SU-DHL-6 (cell line): ENCODE data around the gene SAP30L.

ENCODE experiments used
- H2AFZ ChIP-seq: fragments of 200-600 bp; sonication (generic); 2 replicates; pipeline ENCODE4 v1.6.1; 2014; ENCODE audit warnings: low read depth, mild to moderate bottlenecking, moderate library complexity, mixed read lengths, antibody characterized with exemption, low read length; ENCODE audit not compliant: severe bottlenecking
- H3F3A ChIP-seq: fragments of 200-600 bp; shearing (Covaris generic); 2 replicates; pipeline ENCODE4 v1.6.0; 2016; ENCODE audit warnings: antibody characterized with exemption, mild to moderate bottlenecking; ENCODE audit not compliant: insufficient read depth
- H3K27ac ChIP-seq: fragments of 200-600 bp; sonication (generic); 2 replicates; pipeline ENCODE4 v1.5.1; 2016; ENCODE audit warnings: low read depth, mild to moderate bottlenecking, low read length, moderate library complexity, mixed read lengths
- H3K27me3 ChIP-seq: fragments of 200-600 bp; sonication (generic), shearing (Covaris generic); 2 replicates; pipeline ENCODE4 v1.6.0; 2014; ENCODE audit warnings: mild to moderate bottlenecking, low read length
- H3K36me3 ChIP-seq: fragments of 200-600 bp; sonication (generic); 2 replicates; pipeline ENCODE4 v1.6.1; 2014; ENCODE audit warnings: mild to moderate bottlenecking, low read length, mixed read lengths
- H3K4me2 ChIP-seq: fragments of 300-600, 200-600 bp; shearing (Covaris generic), sonication (generic); 2 replicates; pipeline ENCODE4 v1.6.0; 2014; ENCODE audit warnings: low read length, low read depth, mild to moderate bottlenecking; ENCODE audit not compliant: poor library complexity, severe bottlenecking
- H3K4me3 ChIP-seq: fragments of 200-600 bp; sonication (generic); 2 replicates; pipeline ENCODE4 v1.5.1; 2014; ENCODE audit warnings: antibody characterized with exemption, low read length, mild to moderate bottlenecking, mixed read lengths; ENCODE audit not compliant: insufficient read depth, poor library complexity, severe bottlenecking
- H3K79me2 ChIP-seq: fragments of 200-600 bp; sonication (generic); 2 replicates; pipeline ENCODE4 v1.6.1; 2014; ENCODE audit warnings: mild to moderate bottlenecking, low read length, moderate library complexity; ENCODE audit not compliant: insufficient read depth
- H3K9ac ChIP-seq: fragments of 200-600 bp; sonication (generic); 2 replicates; pipeline ENCODE4 v1.7.0; 2014; ENCODE audit warnings: mild to moderate bottlenecking, low read length
- H3K9me2 ChIP-seq: fragments of 200-600 bp; sonication (generic); replicated peaks from 2 replicates; pipeline ENCODE4 v1.6.1; 2014; ENCODE audit warnings: low read length; ENCODE audit not compliant: insufficient read depth
- H3K9me3 ChIP-seq: fragments of 200-600 bp; sonication (generic); 2 replicates; pipeline ENCODE4 v1.6.1; 2014; ENCODE audit warnings: low read length, mixed read lengths; ENCODE audit not compliant: insufficient read depth
- H4K20me1 ChIP-seq: fragments of 200-600 bp; sonication (generic); 2 replicates; pipeline ENCODE4 v1.6.1; 2014; ENCODE audit warnings: low read depth, mild to moderate bottlenecking, antibody characterized with exemption, low read length, moderate library complexity, mixed read lengths
- CTCF ChIP-seq: fragments of 200-600 bp; sonication (generic); IDR thresholded peaks from one replicate; pipeline ENCODE4 v1.5.1; 2017; ENCODE audit warnings: antibody characterized with exemption, mild to moderate bottlenecking, low read length, moderate library complexity; ENCODE audit not compliant: insufficient read depth, poor library complexity, severe bottlenecking
- EZH2phosphoT487 ChIP-seq: fragments of 200-600 bp; sonication (generic), shearing (Covaris generic); conservative IDR thresholded peaks from 2 replicates; pipeline ENCODE4 v1.6.1; 2018; ENCODE audit warnings: mild to moderate bottlenecking, antibody characterized with exemption, low read length, moderate library complexity, mixed read lengths

SAP30L gene

GRCh38 chr5:154491941-154492340 lies 46.1 kb downstream of the SAP30L start:
- H3K9ac ChIP-seq, result no peak overlapping the region
- H3K79me2 ChIP-seq, result no peaks in the 10 kb centered on the region
- H3K27me3 ChIP-seq, result no peaks in the 10 kb centered on the region
- H3K9me3 ChIP-seq, result no peaks in the 10 kb centered on the region
- no peaks in the 10 kb centered on the region for H3F3A ChIP-seq
- TF ChIP-seq EZH2phosphoT487 (no peak), CTCF (no peak)
- no peak overlapping the region for H3K27ac ChIP-seq
- no peak overlapping the region for H3K4me2 ChIP-seq
- no peak overlapping the region for H2AFZ ChIP-seq
- no peak overlapping the region for H3K4me3 ChIP-seq
- H3K9me2 ChIP-seq, result no peaks in the 10 kb centered on the region
- no peaks in the 10 kb centered on the region for H3K36me3 ChIP-seq
- no peaks in the 10 kb centered on the region for H4K20me1 ChIP-seq

- Histone ChIP-seq H3K9ac (no peak overlapping the region), H3K9me3 (no peaks in the 10 kb centered on the region), H3K4me2 (no peak overlapping the region), H2AFZ (no peak overlapping the region), H3F3A (no peaks in the 10 kb centered on the region), H4K20me1 (no peaks in the 10 kb centered on the region), H3K4me3 (no peak overlapping the region), H3K27me3 (no peaks in the 10 kb centered on the region), H3K79me2 (no peaks in the 10 kb centered on the region), H3K36me3 (no peaks in the 10 kb centered on the region), H3K9me2 (no peaks in the 10 kb centered on the region), H3K27ac (no peak overlapping the region)
- TF ChIP-seq EZH2phosphoT487, result no peak
- no peak for TF ChIP-seq CTCF
These were observed 47.5 kb downstream of the SAP30L start for GRCh38 chr5:154493274-154493673.

- Histone ChIP-seq H3K36me3 (no peaks in the 10 kb centered on the region), H3K9me2 (no peaks in the 10 kb centered on the region), H3K27ac (no peak overlapping the region), H2AFZ (no peak overlapping the region), H3K4me3 (no peak overlapping the region), H3K27me3 (no peaks in the 10 kb centered on the region), H3K9me3 (no peaks in the 10 kb centered on the region), H3K79me2 (no peaks in the 10 kb centered on the region), H3K9ac (no peak overlapping the region), H3F3A (no peaks in the 10 kb centered on the region), H3K4me2 (no peak overlapping the region), H4K20me1 (no peaks in the 10 kb centered on the region)
- no peak for TF ChIP-seq EZH2phosphoT487
- TF ChIP-seq CTCF, result no peak
These were observed 48.2 kb downstream of the SAP30L start for GRCh38 chr5:154494036-154494435.
